Neuronal stem cell (in vitro differentiated cells): Measurements from ENCODE around the gene SLIT3.

Experiments used
- DNase-seq: peaks from one replicate; pipeline ENCODE4 v3.0.0-alpha.2; 2013; ENCODE audit warnings: low spot score
- H2AFZ ChIP-seq: one replicate; pipeline ENCODE4 v1.6.1; 2013; ENCODE audit warnings: mild to moderate bottlenecking, low read length, inconsistent platforms
- H2AK5ac ChIP-seq: 2 replicates; pipeline ENCODE4 v1.6.1; 2013; ENCODE audit warnings: low read depth, mild to moderate bottlenecking, inconsistent platforms, low read length, moderate library complexity, mixed read lengths
- H2BK120ac ChIP-seq: 2 replicates; pipeline ENCODE4 v1.6.1; 2013; ENCODE audit warnings: low read depth, mild to moderate bottlenecking, inconsistent platforms, low read length, moderate library complexity, mixed read lengths
- H2BK12ac ChIP-seq: one replicate; pipeline ENCODE4 v1.6.1; 2013; ENCODE audit warnings: low read length, inconsistent platforms
- H2BK15ac ChIP-seq: 2 replicates; pipeline ENCODE4 v1.6.1; 2013; ENCODE audit warnings: mild to moderate bottlenecking, low read length, inconsistent platforms, mixed read lengths
- H2BK5ac ChIP-seq: one replicate; pipeline ENCODE4 v1.6.1; 2013; ENCODE audit warnings: inconsistent platforms, mild to moderate bottlenecking, low read length, moderate library complexity
- H3K14ac ChIP-seq: one replicate; pipeline ENCODE4 v1.6.1; 2013; ENCODE audit warnings: low read length, inconsistent platforms
- H3K18ac ChIP-seq: 2 replicates; pipeline ENCODE4 v1.6.1; 2013; ENCODE audit warnings: low read length, inconsistent platforms
- H3K23ac ChIP-seq: 2 replicates; pipeline ENCODE4 v1.6.1; 2013; ENCODE audit warnings: low read depth, mild to moderate bottlenecking, mixed read lengths, low read length, inconsistent platforms; ENCODE audit not compliant: poor library complexity
- H3K27ac ChIP-seq: replicated peaks from 3 replicates; pipeline ENCODE4 v1.5.1; 2013; ENCODE audit warnings: low read length, inconsistent platforms
- H3K27me3 ChIP-seq, 3 experiments: 2 replicates each; pipeline ENCODE4 v1.6.1; 2013; ENCODE audit warnings: low read length in 3 of 3, mild to moderate bottlenecking in 2 of 3, inconsistent platforms in 1 of 3, low read depth in 1 of 3, mixed read lengths in 1 of 3, moderate library complexity in 1 of 3; ENCODE audit not compliant: control insufficient read depth in 3 of 3, insufficient read depth in 3 of 3
- H3K36me3 ChIP-seq, 2 donors: replicated peaks in 1 of 2; 2 replicates each; pipeline ENCODE4 v1.6.1; 2013; ENCODE audit warnings: low read length in 2 of 2; ENCODE audit not compliant: control insufficient read depth in 2 of 2, insufficient read depth in 2 of 2
- H3K4ac ChIP-seq: 2 replicates; pipeline ENCODE4 v1.6.1; 2013; ENCODE audit warnings: inconsistent platforms, mild to moderate bottlenecking, low read length, moderate library complexity
- H3K4me1 ChIP-seq, 2 donors: 1 replicate in 1 of 2; 2 replicates in 1 of 2; pipeline ENCODE4 v1.6.1; 2013; ENCODE audit warnings: low read length in 2 of 2, low read depth in 1 of 2; ENCODE audit not compliant: control insufficient read depth in 2 of 2, insufficient read depth in 1 of 2
- H3K4me2 ChIP-seq: one replicate; pipeline ENCODE4 v1.6.1; 2013; ENCODE audit warnings: mild to moderate bottlenecking, low read length, inconsistent platforms; ENCODE audit not compliant: insufficient read depth, poor library complexity, severe bottlenecking
- H3K4me3 ChIP-seq, 2 donors: 2 replicates each; pipeline ENCODE4 v1.5.1; 2013; ENCODE audit warnings: low read length in 2 of 2, mild to moderate bottlenecking in 2 of 2, inconsistent platforms in 1 of 2, moderate library complexity in 1 of 2
- H3K79me1 ChIP-seq: one replicate; pipeline ENCODE4 v1.6.1; 2013; ENCODE audit warnings: low read depth, mild to moderate bottlenecking, inconsistent platforms, low read length, moderate library complexity
- H3K9ac ChIP-seq: one replicate; pipeline ENCODE4 v1.6.1; 2013; ENCODE audit warnings: mild to moderate bottlenecking, low read depth, low read length, inconsistent platforms; ENCODE audit not compliant: poor library complexity
- H3K9me3 ChIP-seq, 2 donors: replicated peaks in 1 of 2; 2 replicates each; pipeline versions ENCODE3 to v1.6.1; 2013; ENCODE audit warnings: low read length in 2 of 2, mild to moderate bottlenecking in 2 of 2, inconsistent platforms in 1 of 2, low read depth in 1 of 2, mixed read lengths in 1 of 2, moderate library complexity in 1 of 2; ENCODE audit not compliant: control insufficient read depth in 2 of 2, insufficient read depth in 1 of 2
- H4K8ac ChIP-seq: one replicate; pipeline ENCODE4 v1.6.1; 2013; ENCODE audit warnings: low read depth, mild to moderate bottlenecking, inconsistent platforms, low read length, moderate library complexity
- H4K91ac ChIP-seq: one replicate; pipeline ENCODE4 v1.6.1; 2013; ENCODE audit warnings: low read length, low read depth, mild to moderate bottlenecking, inconsistent platforms; ENCODE audit not compliant: poor library complexity
- WGBS, 2 donors: extraction: QIAGEN DNeasy Blood & Tissue Kit; methylation state at CpG; one replicate each; pipeline ENCODE4 v1.1.7; 2013; ENCODE audit warnings: missing lambda C conversion rate in 2 of 2, mixed read lengths in 1 of 2; ENCODE audit not compliant: insufficient read length in 2 of 2, insufficient replicate concordance in 1 of 2; ENCODE audit errors: extremely low coverage in 2 of 2; 5-methylcytosine and 5-hydroxymethylcytosine counted together

The SLIT3 gene

GRCh38 chr5:168860081-168860480 lies 440.9 kb downstream of the SLIT3 start:
- H3K27ac ChIP-seq = no peak overlapping the region
- H2BK120ac ChIP-seq = no peak overlapping the region
- no peak overlapping the region for H3K4me2 ChIP-seq
- no peaks in the 10 kb centered on the region for H3K27me3 ChIP-seq
- no peak overlapping the region for H3K4me3 ChIP-seq
- H3K79me1 ChIP-seq = no peaks in the 10 kb centered on the region
- no CpG with 5 or more reads among the region's 1 CpG for WGBS, 2 donors
- no peak overlapping the region for H3K4ac ChIP-seq
- H3K23ac ChIP-seq = no peak overlapping the region
- no peaks in the 10 kb centered on the region for H3K9me3 ChIP-seq
- H3K4me1 ChIP-seq = peaks cover 3 to 21% of the 10 kb centered on the region in 2 donors
- no peak overlapping the region for H3K18ac ChIP-seq
- no peak overlapping the region for H2AFZ ChIP-seq
- H2AK5ac ChIP-seq = no peak overlapping the region
- no peak overlapping the region for H4K8ac ChIP-seq
- no peak overlapping the region for H2BK15ac ChIP-seq
- H3K14ac ChIP-seq = no peak overlapping the region
- no peak overlapping the region for H2BK12ac ChIP-seq
- no peaks in the 10 kb centered on the region for H3K36me3 ChIP-seq
- DNase-seq = no peak
- H2BK5ac ChIP-seq = no peak overlapping the region
- H4K91ac ChIP-seq = no peak overlapping the region
- no peak overlapping the region for H3K9ac ChIP-seq

- H3K4me3 ChIP-seq = no peak overlapping the region
- no peak overlapping the region for H2AK5ac ChIP-seq
- H3K27me3 ChIP-seq = no peaks in the 10 kb centered on the region
- no peak overlapping the region for H3K14ac ChIP-seq
- no CpG with 5 or more reads among the region's 4 CpGs for WGBS, 2 donors
- no peak overlapping the region for H3K4me2 ChIP-seq
- no peak overlapping the region for H2BK15ac ChIP-seq
- H3K9me3 ChIP-seq = no peaks in the 10 kb centered on the region
- H3K23ac ChIP-seq = no peak overlapping the region
- no peak overlapping the region for H2BK12ac ChIP-seq
- DNase-seq = no peak
- H2BK5ac ChIP-seq = no peak overlapping the region
- no peak overlapping the region for H4K8ac ChIP-seq
- H3K36me3 ChIP-seq = no peaks in the 10 kb centered on the region
- H3K79me1 ChIP-seq = no peaks in the 10 kb centered on the region
- no peak overlapping the region for H2AFZ ChIP-seq
- no peak overlapping the region for H3K18ac ChIP-seq
- H3K4me1 ChIP-seq = peaks cover 3 to 21% of the 10 kb centered on the region in 2 donors
- no peak overlapping the region for H4K91ac ChIP-seq
- H2BK120ac ChIP-seq = no peak overlapping the region
- no peak overlapping the region for H3K9ac ChIP-seq
- H3K4ac ChIP-seq = no peak overlapping the region
- no peak overlapping the region for H3K27ac ChIP-seq
Measured at GRCh38 chr5:168859471-168859870, 441.5 kb downstream of the SLIT3 start.

GRCh38 chr5:168858994-168859393 lies 441.9 kb downstream of the SLIT3 start:
- H3K4me2 ChIP-seq = no peak overlapping the region
- no peak overlapping the region for H3K23ac ChIP-seq
- no peak overlapping the region for H2AK5ac ChIP-seq
- no peak overlapping the region for H3K14ac ChIP-seq
- H3K4me1 ChIP-seq = peaks cover 3 to 21% of the 10 kb centered on the region in 2 donors
- H2BK120ac ChIP-seq = no peak overlapping the region
- H3K36me3 ChIP-seq = no peaks in the 10 kb centered on the region
- H4K91ac ChIP-seq = no peak overlapping the region
- H2BK15ac ChIP-seq = no peak overlapping the region
- no peak overlapping the region for H2AFZ ChIP-seq
- H3K27me3 ChIP-seq = no peaks in the 10 kb centered on the region
- H2BK12ac ChIP-seq = no peak overlapping the region
- H4K8ac ChIP-seq = no peak overlapping the region
- no peak overlapping the region for H2BK5ac ChIP-seq
- no peak for DNase-seq
- H3K79me1 ChIP-seq = no peaks in the 10 kb centered on the region
- no peak overlapping the region for H3K4me3 ChIP-seq
- H3K18ac ChIP-seq = no peak overlapping the region
- H3K4ac ChIP-seq = no peak overlapping the region
- no peak overlapping the region for H3K9ac ChIP-seq
- H3K9me3 ChIP-seq = no peaks in the 10 kb centered on the region
- H3K27ac ChIP-seq = no peak overlapping the region
- no CpG with 5 or more reads among the region's 6 CpGs for WGBS, 2 donors

GRCh38 chr5:168858371-168858770 lies 442.6 kb downstream of the SLIT3 start:
- no peak overlapping the region for H2BK15ac ChIP-seq
- no peak overlapping the region for H4K91ac ChIP-seq
- no CpG with 5 or more reads among the region's 4 CpGs for WGBS, 2 donors
- no peak overlapping the region for H4K8ac ChIP-seq
- H2BK5ac ChIP-seq = no peak overlapping the region
- peaks cover 3 to 17% of the 10 kb centered on the region in 2 donors for H3K4me1 ChIP-seq
- H3K14ac ChIP-seq = no peak overlapping the region
- no peak overlapping the region for H3K27ac ChIP-seq
- no peak overlapping the region for H2BK120ac ChIP-seq
- no peak overlapping the region for H3K18ac ChIP-seq
- no peaks in the 10 kb centered on the region for H3K27me3 ChIP-seq
- no peak overlapping the region for H2AK5ac ChIP-seq
- no peak overlapping the region for H3K9ac ChIP-seq
- no peak overlapping the region for H3K23ac ChIP-seq
- no peak overlapping the region for H3K4me3 ChIP-seq
- no peak overlapping the region for H2BK12ac ChIP-seq
- no peaks in the 10 kb centered on the region for H3K79me1 ChIP-seq
- H2AFZ ChIP-seq = no peak overlapping the region
- no peak for DNase-seq
- no peak overlapping the region for H3K4ac ChIP-seq
- no peaks in the 10 kb centered on the region for H3K9me3 ChIP-seq
- H3K4me2 ChIP-seq = no peak overlapping the region
- no peaks in the 10 kb centered on the region for H3K36me3 ChIP-seq
